Activated CD4-positive, alpha-beta T cell treated with anti-CD3 and anti-CD28 coated beads for 4 hours (primary cell): ENCODE results near the gene TRMT112.

ENCODE experiments used
- DNase-seq, 2 donors: peaks; one replicate each; pipeline ENCODE4 v3.0.0-alpha.2; 2020

Gene TRMT112

GRCh38 chr11:64290352-64291261 is 26.8 kb downstream of the TRMT112 start:
- no peak for DNase-seq

- no peak for DNase-seq
Observed at GRCh38 chr11:64289002-64289564, 28.3 kb downstream of the TRMT112 start.

GRCh38 chr11:64288353-64288750 is 29.0 kb downstream of the TRMT112 start:
- DNase-seq = no peak

GRCh38 chr11:64287676-64288352 is 29.5 kb downstream of the TRMT112 start:
- no peak for DNase-seq

- DNase-seq = no peak
Observed at GRCh38 chr11:64286801-64287159, 30.6 kb downstream of the TRMT112 start.

- DNase-seq = no peak
Observed at GRCh38 chr11:64285885-64286800, 31.2 kb downstream of the TRMT112 start.

- DNase-seq = peak; percentile 90 to 91
Observed at GRCh38 chr11:64284962-64285884, 32.1 kb downstream of the TRMT112 start, which contains the start of gene GPR137. GPR137 (plus strand) TSS chr11:64285848; CDS start chr11:64286525, 677 bp downstream.

GRCh38 chr11:64284048-64284961 is 33.1 kb downstream of the TRMT112 start, which contains the start of gene BAD:
BAD (minus strand) TSS chr11:64284665; CDS start chr11:64284368, 297 bp downstream.
- DNase-seq = peak; percentile 89 to 90

DNA sequence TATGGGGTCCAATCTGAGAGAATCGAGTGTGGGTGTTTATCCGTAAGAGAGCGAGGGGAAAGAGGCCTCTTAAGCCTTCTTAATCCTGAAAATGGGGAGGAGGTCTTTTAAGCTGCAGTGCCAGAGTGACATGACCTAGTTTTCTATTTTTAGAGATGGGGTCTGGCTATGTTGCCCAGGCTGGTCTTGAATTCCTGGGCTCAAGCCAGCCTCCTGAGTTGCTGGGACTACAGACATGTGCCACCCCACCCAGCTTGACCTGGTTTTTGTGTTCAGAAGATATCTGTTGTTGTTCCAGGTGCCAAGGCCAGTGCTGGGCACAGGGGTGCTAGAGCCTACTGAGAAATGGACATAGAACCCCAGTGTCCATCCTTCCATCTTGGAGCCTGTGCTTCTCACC is 34.3 kb downstream of the TRMT112 start:
- no peak for DNase-seq

DNA sequence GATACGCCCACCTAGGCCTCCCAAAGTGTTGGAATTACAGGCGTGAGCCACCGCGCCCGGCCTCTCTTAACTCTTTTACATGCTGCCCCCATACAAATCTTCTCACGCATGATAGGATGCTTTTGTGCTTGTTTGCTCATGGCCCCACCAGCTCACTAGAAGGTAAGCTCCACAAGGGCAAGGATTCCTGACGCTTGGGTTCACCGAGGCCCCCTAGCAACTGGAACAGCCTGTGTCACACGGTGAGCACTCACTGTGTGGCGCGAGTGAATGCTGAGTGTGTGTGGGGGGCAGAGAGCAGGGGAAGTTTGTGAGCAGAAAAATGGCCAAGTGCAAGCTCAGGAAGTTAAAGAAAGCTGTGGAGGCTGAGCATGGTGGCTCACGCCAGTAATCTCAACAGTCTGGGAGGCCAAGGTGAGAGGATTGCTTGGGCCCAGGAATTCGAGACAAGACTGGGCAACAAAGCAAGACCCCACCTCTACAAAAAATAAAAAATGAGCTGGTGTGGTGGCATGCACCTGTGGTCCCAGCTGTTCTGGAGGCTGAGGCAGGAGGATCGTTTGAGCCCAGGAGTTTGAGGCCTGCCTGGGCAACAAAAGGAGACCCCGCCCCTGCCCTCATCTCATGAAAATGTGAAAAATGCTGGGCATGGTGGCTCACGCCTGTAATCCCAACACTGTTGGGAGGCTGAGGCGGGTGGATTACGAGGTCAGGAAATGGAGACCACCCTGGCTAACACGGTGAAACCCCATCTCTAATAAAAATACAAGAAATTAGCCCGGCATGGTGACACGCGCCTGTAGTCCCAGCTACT is 35.2 kb downstream of the TRMT112 start:
- no peak for DNase-seq

DNA sequence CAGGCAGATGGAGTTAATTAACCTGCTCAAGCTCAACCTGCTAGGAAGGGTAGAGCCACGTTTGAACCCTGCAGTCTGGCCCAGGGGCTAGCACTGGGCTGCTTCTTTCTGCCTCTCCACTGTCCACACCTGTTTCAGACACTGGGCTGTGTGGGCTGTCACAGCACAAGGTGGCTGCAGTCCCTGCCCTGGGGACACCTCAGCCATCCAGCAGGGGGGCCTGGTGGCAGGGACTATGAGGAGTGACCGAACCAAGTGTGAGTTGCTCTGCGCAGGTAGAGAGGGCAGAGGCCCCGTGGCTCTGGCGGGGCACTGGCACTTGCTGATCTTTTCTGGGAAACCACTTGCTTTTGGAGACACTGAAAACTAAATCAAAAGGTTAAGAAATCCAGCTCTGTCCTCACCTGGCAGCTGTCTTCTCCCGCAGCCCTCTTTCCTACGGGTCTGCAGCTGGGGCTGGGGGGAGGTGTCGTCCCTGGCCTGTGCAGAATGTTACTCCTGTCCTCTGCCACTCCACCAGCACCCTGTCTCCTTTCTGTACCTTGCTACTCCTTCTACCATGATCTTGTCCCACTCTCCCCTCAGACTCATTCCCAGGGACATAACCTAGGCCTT is 38.7 kb downstream of the TRMT112 start:
- no peak for DNase-seq

GRCh38 chr11:64276653-64277431 is 40.5 kb downstream of the TRMT112 start:
- no peak for DNase-seq

DNA sequence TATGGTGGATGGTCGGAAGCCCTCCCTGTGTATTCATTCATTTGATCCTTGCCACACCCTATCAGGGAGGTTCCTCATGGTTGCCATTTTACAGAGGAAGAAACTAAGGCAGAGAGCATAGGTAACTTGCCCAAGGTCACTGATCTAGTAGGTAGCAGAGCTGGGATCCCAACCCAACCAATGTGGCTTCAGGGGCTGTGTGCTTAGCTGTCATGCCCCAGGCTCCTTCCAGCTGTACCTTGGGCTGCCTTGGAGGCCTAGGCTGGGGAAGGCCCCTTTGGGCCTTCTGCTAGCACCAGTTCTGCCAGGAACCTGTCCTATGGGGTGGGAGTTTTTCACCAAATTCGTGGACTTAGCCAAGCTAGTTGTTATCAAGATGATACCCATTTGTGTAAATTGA is 41.5 kb downstream of the TRMT112 start:
- DNase-seq = no peak

GRCh38 chr11:64275031-64275800 is 42.1 kb downstream of the TRMT112 start:
- no peak for DNase-seq

GRCh38 chr11:64269540-64270220 is 47.7 kb downstream of the TRMT112 start:
- DNase-seq = peak; percentile 97

- DNase-seq = peak in 1 of 2 donors; percentile 35
Observed at GRCh38 chr11:64268893-64269539, 48.3 kb downstream of the TRMT112 start.
